Esophagus squamous epithelium (tissue), 4 donors: ENCODE results near the gene DDX60.

Experiments
- CTCF ChIP-seq, 6 experiments: fragments of 450-650 bp in 4 of 6; fragments of 200-600 bp in 2 of 6; sonication (generic) in 2 of 6; IDR thresholded peaks; one replicate each; pipeline ENCODE4 v1.5.1; 2016 to 2019; ENCODE audit warnings: antibody characterized with exemption in 6 of 6, mild to moderate bottlenecking in 4 of 6, moderate library complexity in 4 of 6
- POLR2A ChIP-seq, 4 donors: fragments of 450-650 bp; IDR thresholded peaks; one replicate each; pipeline ENCODE4 v1.6.1; 2017; ENCODE audit warnings: antibody characterized with exemption in 4 of 4, mild to moderate bottlenecking in 4 of 4, moderate library complexity in 3 of 4

GRCh38 chr4:168208957-168209614, 109.5 kb downstream of the DDX60 start:
- TF ChIP-seq CTCF (IDR thresholded peaks at IDR 0.05) (no peak), POLR2A (IDR thresholded peaks at IDR 0.05) (no peak)
